GM18520 (cell line): Measurements from ENCODE around the gene SPTBN1.

ENCODE experiments used
- ATAC-seq: cut with Tn5 transposase; IDR thresholded peaks from one replicate; pipeline ENCODE4 v1.9.1; 2021; ENCODE audit not compliant: unreplicated experiment

SPTBN1 gene

DNA sequence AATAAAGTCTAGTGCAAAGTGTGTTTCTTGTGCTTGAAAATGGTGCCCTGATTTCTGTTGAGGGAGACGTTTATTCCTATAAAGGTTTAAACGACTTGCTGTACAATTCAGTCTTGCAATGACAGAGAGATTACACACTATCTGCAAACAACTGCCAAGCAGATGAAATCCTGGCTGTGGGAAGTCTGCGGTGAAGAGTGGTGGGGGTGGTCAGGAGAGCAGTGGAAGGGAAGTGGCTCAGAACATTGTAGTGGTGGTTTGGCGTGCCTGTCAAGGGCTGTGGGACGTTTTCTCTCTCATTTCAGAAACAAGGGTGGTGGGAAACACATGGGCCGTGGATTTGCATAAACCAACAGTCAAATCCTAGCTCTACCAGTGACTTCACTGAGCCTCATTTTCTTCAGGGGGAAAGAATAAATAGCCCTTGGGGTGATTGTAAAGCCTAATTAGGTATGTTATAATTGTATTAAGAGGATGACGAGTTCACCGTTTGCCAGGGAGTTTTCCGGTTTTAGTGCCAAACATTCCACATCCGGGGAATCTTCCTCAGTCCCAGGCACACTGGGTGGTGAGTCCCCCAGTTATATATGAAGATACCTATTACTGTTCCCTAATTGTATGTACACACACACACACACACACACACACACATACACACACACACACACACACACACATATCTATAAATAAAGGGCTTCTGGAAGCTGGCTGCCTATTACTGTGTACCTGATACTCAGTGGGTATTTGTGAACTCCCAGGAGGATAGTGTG lies 115.0 kb downstream of the SPTBN1 start:
- peak; percentile 42 for ATAC-seq

GRCh38 chr2:54572262-54572635 lies 116.1 kb downstream of the SPTBN1 start:
- ATAC-seq = peak; percentile 17

GRCh38 chr2:54572636-54573536 lies 116.8 kb downstream of the SPTBN1 start:
- ATAC-seq = no peak

GRCh38 chr2:54573537-54573919 lies 117.4 kb downstream of the SPTBN1 start:
- no peak for ATAC-seq

DNA sequence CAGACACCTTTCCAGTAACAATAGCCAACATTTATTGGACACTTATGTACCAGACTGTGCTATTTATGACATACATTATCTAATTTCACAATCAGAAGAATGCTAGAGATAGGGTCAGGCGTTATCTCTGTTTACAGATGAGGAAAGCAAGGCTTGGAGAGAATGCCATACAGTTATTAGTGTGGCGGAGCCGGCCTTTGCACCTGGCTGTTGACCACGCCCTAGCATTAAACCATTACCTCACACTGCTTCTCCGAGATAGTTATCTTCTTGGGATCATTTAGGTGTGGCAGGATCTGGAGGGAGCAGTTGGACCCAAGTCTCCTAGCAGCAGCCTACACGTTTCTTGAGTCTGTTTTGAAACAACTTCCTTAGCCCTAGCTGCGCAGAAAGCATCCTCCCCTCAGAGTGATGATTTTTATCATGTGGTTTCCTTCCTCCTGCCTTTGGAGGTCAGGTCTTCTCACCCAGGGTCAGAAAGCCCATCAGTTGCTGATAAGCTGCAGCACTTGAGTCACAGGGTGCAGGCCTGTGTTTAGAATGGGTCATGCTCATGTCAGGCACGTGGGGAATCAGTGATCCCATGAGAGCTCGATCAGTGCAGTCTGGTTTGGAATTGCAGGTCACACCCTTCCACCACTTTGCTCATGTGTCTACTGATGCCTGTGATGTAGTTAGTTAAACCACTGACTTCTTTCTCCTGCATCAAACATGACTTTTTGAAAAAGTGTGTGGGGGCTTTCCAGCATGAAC lies 118.2 kb downstream of the SPTBN1 start:
- peak; percentile 19 for ATAC-seq

DNA sequence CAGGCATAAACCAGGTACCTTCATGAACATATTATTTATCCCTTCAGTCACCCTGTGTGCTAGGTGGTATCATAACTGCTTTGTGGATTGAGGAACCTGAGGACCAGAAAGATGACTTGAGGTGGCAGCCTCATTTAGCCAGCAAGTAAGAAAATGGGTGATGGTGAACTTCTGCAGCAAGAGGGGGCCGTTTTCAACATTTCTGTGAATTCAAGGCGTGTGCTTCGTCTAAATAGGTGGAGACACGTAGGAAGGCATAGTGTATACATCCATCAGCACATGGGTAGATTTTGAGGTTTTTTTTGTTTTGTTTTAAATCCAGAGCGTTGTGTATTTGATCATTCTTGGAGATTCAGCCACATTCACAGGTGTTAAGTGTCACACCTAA lies 118.7 kb downstream of the SPTBN1 start:
- ATAC-seq = no peak

DNA sequence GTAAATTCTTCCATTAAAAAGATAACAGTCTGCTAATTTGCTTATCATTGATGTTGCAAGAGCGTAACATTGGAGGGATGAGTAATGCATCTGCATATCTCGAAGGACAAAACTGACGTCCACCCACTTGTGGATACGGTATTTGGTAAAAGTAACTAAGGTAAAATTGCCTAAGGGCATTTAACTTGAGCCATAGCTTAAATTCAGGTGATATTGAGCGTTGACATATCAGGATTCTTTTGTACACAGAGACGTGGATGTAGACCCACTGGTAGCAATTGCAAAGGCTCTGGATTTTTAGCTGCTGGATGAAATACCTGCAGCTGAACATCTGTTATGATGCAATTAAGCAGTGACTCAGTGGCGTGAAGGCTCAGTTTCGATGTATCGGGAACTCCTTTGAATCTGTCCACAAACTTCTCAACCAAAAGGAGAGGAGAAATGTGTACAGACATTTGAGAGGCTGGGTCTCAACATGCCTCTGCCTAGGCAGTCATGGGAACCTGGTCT lies 119.3 kb downstream of the SPTBN1 start:
- ATAC-seq = no peak

GRCh38 chr2:54577035-54577434 lies 120.9 kb downstream of the SPTBN1 start:
- no peak for ATAC-seq

DNA sequence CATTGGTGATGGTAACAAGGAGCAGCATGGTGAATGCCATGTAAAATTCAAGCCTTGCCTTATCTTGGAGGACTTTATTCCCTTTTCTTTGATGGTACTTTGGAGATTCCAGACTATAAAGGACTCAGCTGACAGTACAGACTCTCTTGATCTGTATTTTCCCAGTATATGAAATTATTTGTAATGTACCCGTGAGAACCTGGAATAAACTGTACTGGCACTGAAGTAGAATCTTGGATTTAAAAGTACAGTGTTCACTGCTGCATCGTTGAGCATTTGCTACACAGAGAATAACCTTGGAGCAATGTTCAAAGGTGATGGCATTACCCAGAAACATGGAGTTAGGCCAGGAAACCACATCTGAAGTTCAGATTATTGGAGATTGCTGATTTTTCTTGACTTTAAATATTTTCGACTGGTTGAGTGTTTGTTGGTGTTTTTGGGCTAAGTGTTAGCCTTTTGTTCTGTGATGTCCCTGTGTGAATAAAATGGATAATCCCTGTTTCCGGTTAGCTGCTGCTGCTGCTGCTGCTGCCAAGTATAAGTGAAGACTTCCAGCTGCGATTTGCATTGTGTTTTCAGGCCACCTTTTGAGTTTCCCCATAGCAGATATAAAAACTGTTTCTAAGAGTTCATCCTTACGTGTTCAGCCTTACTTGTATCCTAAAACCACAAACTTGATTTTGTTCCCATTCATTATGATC lies 122.0 kb downstream of the SPTBN1 start:
- ATAC-seq = no peak

DNA sequence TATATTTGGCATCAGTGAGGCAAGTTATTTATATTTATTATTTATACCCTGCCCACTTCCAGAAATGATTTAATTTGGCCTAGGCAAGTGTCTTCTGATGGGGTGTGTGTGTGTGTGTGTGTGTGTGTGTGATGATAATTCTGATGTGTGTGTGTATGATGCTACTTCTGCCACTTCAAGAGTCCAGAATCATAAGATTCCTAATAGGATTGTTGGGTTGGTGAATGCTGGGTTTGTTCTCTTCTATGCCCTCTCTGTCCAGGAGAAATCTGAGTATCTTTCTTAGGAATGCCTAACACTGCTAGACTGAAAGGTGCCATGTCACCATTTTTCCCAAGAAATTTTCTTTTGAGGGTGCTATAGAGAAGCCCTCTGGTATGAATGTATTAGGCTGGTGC lies 122.5 kb downstream of the SPTBN1 start:
- ATAC-seq = no peak

DNA sequence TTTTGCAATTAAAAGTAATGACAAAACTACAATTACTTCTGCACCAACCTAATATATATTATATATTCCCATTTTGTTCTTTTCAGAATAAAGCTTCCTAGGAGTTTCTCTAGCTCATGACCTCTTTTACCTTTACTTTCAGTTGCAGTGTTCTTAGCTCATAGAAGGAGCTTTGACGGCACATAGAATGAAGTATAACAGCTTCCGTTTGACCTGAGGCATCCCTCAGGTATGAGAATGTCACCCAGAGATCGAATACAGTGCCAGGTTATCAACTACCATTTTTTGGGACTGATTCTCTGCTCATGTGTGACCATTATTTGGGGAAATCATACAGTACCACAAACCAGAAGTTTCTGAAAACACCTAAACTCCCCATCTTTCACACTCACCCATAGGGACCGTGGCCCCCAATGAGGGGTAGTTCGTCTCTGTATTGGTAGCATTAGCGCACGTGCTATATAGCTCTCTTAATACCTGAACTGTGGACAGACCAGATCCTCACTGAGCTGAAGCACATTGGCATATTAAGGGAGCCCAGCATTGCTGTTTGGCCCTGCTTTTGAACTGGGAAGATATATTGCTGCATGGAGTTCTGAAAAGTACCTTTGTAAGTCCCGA lies 123.0 kb downstream of the SPTBN1 start:
- no peak for ATAC-seq

GRCh38 chr2:54579682-54580620 lies 123.8 kb downstream of the SPTBN1 start:
- ATAC-seq = peak; percentile 81

DNA sequence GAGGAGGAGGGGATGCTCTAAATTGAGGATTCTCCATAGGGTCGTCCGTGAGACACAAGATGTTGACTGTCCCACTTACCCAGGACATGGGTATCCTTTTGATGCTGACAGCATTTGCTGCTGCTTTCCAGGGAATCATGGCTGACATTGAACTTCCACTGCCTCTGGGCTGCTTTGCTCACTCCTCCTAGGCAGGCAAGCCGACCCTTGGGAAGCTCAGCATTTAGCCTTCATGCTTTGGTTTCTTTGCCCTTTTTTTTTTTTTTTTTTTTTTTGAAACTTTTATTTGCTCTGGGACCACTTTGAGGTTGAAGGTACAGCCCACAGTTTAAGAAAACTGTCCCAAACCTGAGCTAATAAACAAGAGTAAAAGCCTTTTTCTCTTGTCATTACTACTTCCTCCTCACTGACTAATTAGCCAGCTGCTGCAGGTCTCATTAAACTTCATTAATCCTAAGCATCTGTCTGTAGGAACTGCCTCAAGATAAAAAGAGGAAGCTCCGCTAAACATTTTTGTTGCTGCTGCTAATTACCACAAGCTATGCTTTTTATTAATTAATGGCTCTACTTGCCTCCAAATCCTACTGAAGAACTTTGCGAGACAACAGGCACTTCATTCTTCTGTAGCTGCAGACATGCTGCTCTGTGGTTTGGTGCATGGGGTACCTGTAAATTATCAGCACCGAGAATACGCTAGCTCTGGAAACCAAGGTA lies 125.4 kb downstream of the SPTBN1 start:
- ATAC-seq = no peak

- no peak for ATAC-seq
Observed at GRCh38 chr2:54582987-54583386, 126.9 kb downstream of the SPTBN1 start.

DNA sequence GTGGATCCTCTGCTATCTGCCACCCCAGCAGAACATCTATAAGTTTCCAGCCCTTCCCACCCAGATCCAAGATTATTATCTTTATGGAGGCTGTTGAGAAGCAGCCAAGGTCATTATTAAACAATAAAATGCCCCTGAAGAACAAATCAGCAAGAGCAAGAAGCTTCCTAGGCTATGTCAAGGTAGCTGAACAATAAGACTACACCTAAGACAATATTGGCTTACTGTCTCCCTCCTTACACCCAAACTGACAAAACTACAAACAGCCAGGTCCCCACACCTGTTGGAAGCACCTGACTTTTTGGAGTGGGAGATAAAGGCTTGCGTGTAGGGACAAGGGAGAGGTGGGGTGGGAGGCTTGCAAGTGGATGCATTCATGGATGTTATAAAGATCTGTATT lies 128.5 kb downstream of the SPTBN1 start:
- ATAC-seq = no peak

DNA sequence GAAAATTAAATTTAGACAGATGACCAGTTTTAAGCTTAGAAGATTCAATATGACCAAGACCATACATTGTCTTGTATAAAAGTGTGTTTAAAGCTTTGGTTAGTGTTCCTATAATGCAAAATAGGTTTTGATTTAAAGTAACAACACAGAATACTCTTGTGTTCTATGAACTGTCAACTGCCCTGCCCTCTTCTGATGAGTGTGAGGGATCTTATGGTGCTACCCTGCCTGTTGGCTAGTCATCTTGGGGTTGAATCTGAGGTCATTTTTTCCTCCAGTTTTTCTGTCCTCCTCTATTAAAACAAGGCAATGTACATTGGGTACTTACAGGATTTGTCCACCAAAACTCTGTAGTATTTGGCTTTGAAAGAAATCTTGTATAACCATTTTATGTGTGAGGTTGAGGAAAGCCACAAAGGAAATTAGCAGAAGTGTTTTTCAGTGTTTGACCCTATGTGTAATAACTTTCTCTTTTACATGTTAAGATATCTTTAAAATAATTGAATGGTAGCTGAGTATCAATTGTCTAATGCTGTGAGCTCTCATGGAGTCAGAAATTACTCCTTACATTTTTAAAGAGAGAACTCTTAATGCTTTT lies 129.1 kb downstream of the SPTBN1 start:
- no peak for ATAC-seq

DNA sequence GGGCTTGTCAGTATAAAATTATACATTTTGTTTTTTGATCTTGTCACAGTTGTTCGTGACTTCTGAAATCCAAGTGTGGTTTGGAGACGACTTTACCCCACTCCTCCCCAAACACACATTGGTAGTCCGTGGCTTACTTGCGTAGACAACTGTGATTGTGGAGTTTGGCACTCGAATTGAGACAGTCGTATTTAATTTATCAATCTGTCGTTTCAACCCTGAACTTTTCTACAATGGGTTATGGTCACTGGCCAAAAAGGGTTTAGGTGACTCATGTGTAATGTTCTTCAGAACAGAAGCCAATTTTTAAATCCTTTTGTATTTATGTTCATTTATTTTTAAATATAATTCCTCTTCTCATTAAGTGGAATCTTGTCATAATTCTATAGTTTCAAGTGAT lies 129.9 kb downstream of the SPTBN1 start:
- no peak for ATAC-seq

GRCh38 chr2:54586494-54586893 lies 130.4 kb downstream of the SPTBN1 start:
- ATAC-seq = no peak
